ENCODE measurements around the gene CFAP161.

- TF ChIP-seq ETS1 (IDR thresholded peaks at IDR 0.05) (no peak), EZH2phosphoT487 (IDR thresholded peaks at IDR 0.05; ENCODE audit: unreplicated experiment) (no peak)
- TF ChIP-seq, protein P1, sequence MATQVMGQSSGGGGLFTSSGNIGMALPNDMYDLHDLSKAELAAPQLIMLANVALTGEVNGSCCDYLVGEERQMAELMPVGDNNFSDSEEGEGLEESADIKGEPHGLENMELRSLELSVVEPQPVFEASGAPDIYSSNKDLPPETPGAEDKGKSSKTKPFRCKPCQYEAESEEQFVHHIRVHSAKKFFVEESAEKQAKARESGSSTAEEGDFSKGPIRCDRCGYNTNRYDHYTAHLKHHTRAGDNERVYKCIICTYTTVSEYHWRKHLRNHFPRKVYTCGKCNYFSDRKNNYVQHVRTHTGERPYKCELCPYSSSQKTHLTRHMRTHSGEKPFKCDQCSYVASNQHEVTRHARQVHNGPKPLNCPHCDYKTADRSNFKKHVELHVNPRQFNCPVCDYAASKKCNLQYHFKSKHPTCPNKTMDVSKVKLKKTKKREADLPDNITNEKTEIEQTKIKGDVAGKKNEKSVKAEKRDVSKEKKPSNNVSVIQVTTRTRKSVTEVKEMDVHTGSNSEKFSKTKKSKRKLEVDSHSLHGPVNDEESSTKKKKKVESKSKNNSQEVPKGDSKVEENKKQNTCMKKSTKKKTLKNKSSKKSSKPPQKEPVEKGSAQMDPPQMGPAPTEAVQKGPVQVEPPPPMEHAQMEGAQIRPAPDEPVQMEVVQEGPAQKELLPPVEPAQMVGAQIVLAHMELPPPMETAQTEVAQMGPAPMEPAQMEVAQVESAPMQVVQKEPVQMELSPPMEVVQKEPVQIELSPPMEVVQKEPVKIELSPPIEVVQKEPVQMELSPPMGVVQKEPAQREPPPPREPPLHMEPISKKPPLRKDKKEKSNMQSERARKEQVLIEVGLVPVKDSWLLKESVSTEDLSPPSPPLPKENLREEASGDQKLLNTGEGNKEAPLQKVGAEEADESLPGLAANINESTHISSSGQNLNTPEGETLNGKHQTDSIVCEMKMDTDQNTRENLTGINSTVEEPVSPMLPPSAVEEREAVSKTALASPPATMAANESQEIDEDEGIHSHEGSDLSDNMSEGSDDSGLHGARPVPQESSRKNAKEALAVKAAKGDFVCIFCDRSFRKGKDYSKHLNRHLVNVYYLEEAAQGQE (IDR thresholded peaks at IDR 0.05; ENCODE audit: unreplicated experiment) = no peak
Measured at GRCh38 chr15:81195339-81195864, 61.3 kb downstream of the CFAP161 start.

Data from GM23338 (cell line).